SK-N-SH (cell line): ENCODE data around the gene PRKCQ. TPM values are rescaled to one million over a fixed set of nuclear protein-coding genes. Genes with fewer than 3 reads are reported as not detected.

Experiments
- CTCF ChIA-PET: fragments of 300-600, 350-600 bp; formaldehyde crosslinking; extraction: SDS; loops from one replicate; lab custom pipeline; 2021; lab: Yijun Ruan, JAX
- POLR2A ChIA-PET: fragments of 350-600 bp; sonication (Branson Sonifier 250); formaldehyde crosslinking; extraction: SDS; loops from one replicate; lab custom pipeline; 2020; ENCODE audit warnings: antibody characterized with exemption, inconsistent platforms; lab: Yijun Ruan, JAX
- DNase-seq: peaks from one replicate; pipeline ENCODE4 v3.0.0; 2012
- H2AFZ ChIP-seq: fragments of 200-600 bp; sonication (generic); 2 replicates; pipeline ENCODE4 v1.8.1; 2016; ENCODE audit warnings: antibody characterized with exemption, mild to moderate bottlenecking, low read depth
- H3F3A ChIP-seq: fragments of 200-600 bp; sonication (generic); replicated peaks from 2 replicates; pipeline ENCODE3; 2016; ENCODE audit warnings: antibody characterized with exemption, mild to moderate bottlenecking; ENCODE audit not compliant: insufficient read depth
- H3K27ac ChIP-seq, 2 experiments: fragments of 200-500 bp in 1 of 2; fragments of 200-600 bp in 1 of 2; sonication (Bioruptor generic) in 1 of 2; sonication (generic), shearing (Covaris generic) in 1 of 2; 2 replicates each; pipeline versions ENCODE4 v1.5.1 to v1.6.1; 2014 to 2016; ENCODE audit warnings: low read depth in 2 of 2, inconsistent platforms in 1 of 2, low read length in 1 of 2, mild to moderate bottlenecking in 1 of 2, mixed read lengths in 1 of 2
- H3K27me3 ChIP-seq: fragments of 200-600 bp; sonication (generic), shearing (Covaris generic); 2 replicates; pipeline ENCODE4 v1.6.1; 2016; ENCODE audit warnings: mixed run types; ENCODE audit not compliant: insufficient read depth
- H3K36me3 ChIP-seq, 2 experiments: fragments of 200-500 bp in 1 of 2; fragments of 200-600 bp in 1 of 2; sonication (Bioruptor generic) in 1 of 2; sonication (generic) in 1 of 2; replicated peaks in 1 of 2; 2 replicates each; pipeline versions ENCODE3 to v1.5.1; 2014 to 2016; ENCODE audit warnings: low read length in 1 of 2, mild to moderate bottlenecking in 1 of 2; ENCODE audit not compliant: insufficient read depth in 2 of 2, control insufficient read depth in 1 of 2
- H3K4me1 ChIP-seq, 2 experiments: fragments of 200-500 bp in 1 of 2; fragments of 200-600 bp in 1 of 2; sonication (Bioruptor generic) in 1 of 2; sonication (generic), shearing (Covaris generic) in 1 of 2; 2 replicates each; pipeline versions ENCODE4 v1.5.1 to v1.6.1; 2014 to 2016; ENCODE audit warnings: low read depth in 1 of 2, low read length in 1 of 2, mixed run types in 1 of 2; ENCODE audit not compliant: insufficient read depth in 2 of 2, control insufficient read depth in 1 of 2
- H3K4me2 ChIP-seq: fragments of 200-600 bp; sonication (generic), shearing (Covaris generic); 2 replicates; pipeline ENCODE4 v1.6.1; 2017; ENCODE audit warnings: mixed run types
- H3K4me3 ChIP-seq, 2 experiments: fragments of 200-500 bp in 1 of 2; fragments of 200-600 bp in 1 of 2; sonication (Bioruptor generic) in 1 of 2; sonication (generic), shearing (Covaris generic) in 1 of 2; 2 replicates each; pipeline versions ENCODE4 v1.5.1 to v1.8.1; 2014 to 2016; ENCODE audit warnings: low read depth in 2 of 2, inconsistent platforms in 1 of 2, low read length in 1 of 2, mild to moderate bottlenecking in 1 of 2, mixed read lengths in 1 of 2, moderate library complexity in 1 of 2
- H3K79me2 ChIP-seq: fragments of 200-600 bp; sonication (generic); 2 replicates; pipeline ENCODE4 v1.8.1; 2017; ENCODE audit warnings: mild to moderate bottlenecking; ENCODE audit not compliant: insufficient read depth
- H3K9ac ChIP-seq: fragments of 200-600 bp; sonication (generic); 2 replicates; pipeline ENCODE4 v1.6.1; 2017; ENCODE audit warnings: mixed run types
- H3K9me2 ChIP-seq: fragments of 200-600 bp; sonication (generic); 2 replicates; pipeline ENCODE4 v1.6.1; 2017; ENCODE audit warnings: mixed run types
- H3K9me3 ChIP-seq: fragments of 200-600 bp; sonication (generic); 2 replicates; pipeline ENCODE4 v1.6.1; 2017; ENCODE audit warnings: mixed run types, mild to moderate bottlenecking, moderate library complexity
- H4K20me1 ChIP-seq: fragments of 200-600 bp; sonication (generic); 2 replicates; pipeline ENCODE4 v1.6.1; 2017; ENCODE audit warnings: mild to moderate bottlenecking, mixed run types; ENCODE audit not compliant: insufficient read depth
- CTCF ChIP-seq: fragments of 200-600 bp; sonication (generic); IDR thresholded peaks from 2 replicates; pipeline ENCODE4 v1.6.1; 2017; ENCODE audit warnings: antibody characterized with exemption, mild to moderate bottlenecking, moderate library complexity
- EP300 ChIP-seq, 2 experiments: IDR thresholded peaks; 2 replicates each; pipeline versions ENCODE4 v1.4.0 to v1.6.1; 2012; ENCODE audit warnings: borderline replicate concordance in 1 of 2, low read depth in 1 of 2, low read length in 1 of 2
- EZH2phosphoT487 ChIP-seq: fragments of 200-600 bp; sonication (generic); IDR thresholded peaks from 2 replicates; pipeline ENCODE4 v1.6.1; 2017; ENCODE audit warnings: low read depth, mixed run types, mild to moderate bottlenecking, antibody characterized with exemption, moderate library complexity, borderline replicate concordance
- GATA2 ChIP-seq: sonication (generic); formaldehyde crosslinking; IDR thresholded peaks from 2 replicates; pipeline ENCODE4 v1.5.0; 2020; ENCODE audit warnings: mild to moderate bottlenecking, missing genetic modification reagents
- NFIC ChIP-seq: IDR thresholded peaks from 2 replicates; pipeline ENCODE4 v1.4.0; 2012; ENCODE audit warnings: borderline replicate concordance
- RAD21 ChIP-seq: IDR thresholded peaks from 2 replicates; pipeline ENCODE4 v1.6.1; 2012; ENCODE audit warnings: mild to moderate bottlenecking, low read length
- RFX5 ChIP-seq: IDR thresholded peaks from 2 replicates; pipeline ENCODE4 v1.6.1; 2012; ENCODE audit warnings: mild to moderate bottlenecking, improper control_type of control experiment, low read length
- RXRA ChIP-seq: IDR thresholded peaks from 2 replicates; pipeline ENCODE4 v1.4.0; 2012; ENCODE audit warnings: low read depth, mild to moderate bottlenecking, borderline replicate concordance
- TAF1 ChIP-seq: IDR thresholded peaks from 2 replicates; pipeline ENCODE4 v1.6.1; 2012; ENCODE audit warnings: low read depth, mild to moderate bottlenecking, low read length, moderate library complexity, borderline replicate concordance
- TCF12 ChIP-seq: IDR thresholded peaks from 2 replicates; pipeline ENCODE4 v1.4.0; 2012
- USF2 ChIP-seq: fragments of 150-350 bp; IDR thresholded peaks from 2 replicates; pipeline ENCODE4 v1.6.1; 2017; ENCODE audit warnings: antibody characterized with exemption, low read length, low read depth, borderline replicate concordance
- ZBTB33 ChIP-seq: IDR thresholded peaks from 2 replicates; pipeline ENCODE4 v1.4.0; 2012; ENCODE audit warnings: low read depth, borderline replicate concordance
- WGBS: methylation state at CpG from one replicate; pipeline ENCODE4 v1.1.6; 2017; ENCODE audit warnings: low lambda C conversion rate; 5-methylcytosine and 5-hydroxymethylcytosine counted together
- polyA plus RNA-seq, 3 experiments: library from polyadenylated mRNA; depleted of rRNA; stranded (reverse); fragments of >200 nt; gene quantifications; 2 replicates each; pipeline ENCODE4 v1.2.3, GENCODE V29; 2012
- TF ChIP-seq, protein P1 (sequence below): IDR thresholded peaks from 2 replicates; pipeline ENCODE4 v1.4.0; 2012; ENCODE audit warnings: low read depth
- TF ChIP-seq, protein P2 (sequence below): IDR thresholded peaks from 2 replicates; pipeline ENCODE4 v1.6.1; 2012; ENCODE audit warnings: mild to moderate bottlenecking, low read depth, low read length, moderate library complexity

PRKCQ gene
- polyA plus RNA-seq, 1 of the 3 experiments (the other 2 are of a cell fraction): 0.18 TPM

DNA sequence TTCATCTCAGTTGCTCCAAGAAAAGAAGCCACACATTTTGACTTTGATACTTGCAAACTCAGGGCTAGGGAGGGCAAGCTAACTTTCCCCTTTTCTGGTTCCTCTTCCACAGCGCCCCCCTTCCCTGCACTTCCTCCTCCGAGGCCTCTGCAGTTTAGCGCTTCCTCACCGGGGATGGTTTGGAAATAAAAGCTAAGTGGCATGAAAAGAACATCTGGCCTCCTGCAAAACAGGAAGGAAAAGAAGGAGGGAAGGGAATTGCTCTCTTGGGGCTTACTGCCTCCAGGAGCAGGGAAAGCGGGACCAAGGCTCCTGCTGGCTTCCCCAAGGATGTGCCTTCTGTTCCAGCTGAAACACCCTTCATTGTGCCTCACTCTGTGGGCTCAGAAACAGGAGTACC lies 42.3 kb downstream of the PRKCQ start:
- Histone ChIP-seq H3K9ac (no peak overlapping the region), H3K27ac (no peak overlapping the region), H3K4me1 (no peaks in the 10 kb centered on the region), H4K20me1 (no peaks in the 10 kb centered on the region), H3K36me3 (no peaks in the 10 kb centered on the region), H3K79me2 (no peaks in the 10 kb centered on the region), H3K4me3 (no peak overlapping the region), H3F3A (no peaks in the 10 kb centered on the region), H3K4me2 (no peak overlapping the region), H3K27me3 (no peaks in the 10 kb centered on the region; the same call in 1 of the 2 replicates), H2AFZ (no peak overlapping the region), H3K9me2 (no peaks in the 10 kb centered on the region), H3K9me3 (no peaks in the 10 kb centered on the region)
- no peak for TF ChIP-seq RXRA
- no peak for TF ChIP-seq USF2
- no peak for TF ChIP-seq EP300 (IDR thresholded peaks at IDR 0.05; ENCODE audit: borderline replicate concordance in 1 of 2, low read depth in 1 of 2, low read length in 1 of 2)
- TF ChIP-seq, protein P1, sequence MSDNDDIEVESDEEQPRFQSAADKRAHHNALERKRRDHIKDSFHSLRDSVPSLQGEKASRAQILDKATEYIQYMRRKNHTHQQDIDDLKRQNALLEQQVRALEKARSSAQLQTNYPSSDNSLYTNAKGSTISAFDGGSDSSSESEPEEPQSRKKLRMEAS: no peak
- TF ChIP-seq RFX5: no peak
- no peak for TF ChIP-seq RAD21
- no peak for TF ChIP-seq GATA2 (CRISPR knock-in tag)
- TF ChIP-seq, protein P2, sequence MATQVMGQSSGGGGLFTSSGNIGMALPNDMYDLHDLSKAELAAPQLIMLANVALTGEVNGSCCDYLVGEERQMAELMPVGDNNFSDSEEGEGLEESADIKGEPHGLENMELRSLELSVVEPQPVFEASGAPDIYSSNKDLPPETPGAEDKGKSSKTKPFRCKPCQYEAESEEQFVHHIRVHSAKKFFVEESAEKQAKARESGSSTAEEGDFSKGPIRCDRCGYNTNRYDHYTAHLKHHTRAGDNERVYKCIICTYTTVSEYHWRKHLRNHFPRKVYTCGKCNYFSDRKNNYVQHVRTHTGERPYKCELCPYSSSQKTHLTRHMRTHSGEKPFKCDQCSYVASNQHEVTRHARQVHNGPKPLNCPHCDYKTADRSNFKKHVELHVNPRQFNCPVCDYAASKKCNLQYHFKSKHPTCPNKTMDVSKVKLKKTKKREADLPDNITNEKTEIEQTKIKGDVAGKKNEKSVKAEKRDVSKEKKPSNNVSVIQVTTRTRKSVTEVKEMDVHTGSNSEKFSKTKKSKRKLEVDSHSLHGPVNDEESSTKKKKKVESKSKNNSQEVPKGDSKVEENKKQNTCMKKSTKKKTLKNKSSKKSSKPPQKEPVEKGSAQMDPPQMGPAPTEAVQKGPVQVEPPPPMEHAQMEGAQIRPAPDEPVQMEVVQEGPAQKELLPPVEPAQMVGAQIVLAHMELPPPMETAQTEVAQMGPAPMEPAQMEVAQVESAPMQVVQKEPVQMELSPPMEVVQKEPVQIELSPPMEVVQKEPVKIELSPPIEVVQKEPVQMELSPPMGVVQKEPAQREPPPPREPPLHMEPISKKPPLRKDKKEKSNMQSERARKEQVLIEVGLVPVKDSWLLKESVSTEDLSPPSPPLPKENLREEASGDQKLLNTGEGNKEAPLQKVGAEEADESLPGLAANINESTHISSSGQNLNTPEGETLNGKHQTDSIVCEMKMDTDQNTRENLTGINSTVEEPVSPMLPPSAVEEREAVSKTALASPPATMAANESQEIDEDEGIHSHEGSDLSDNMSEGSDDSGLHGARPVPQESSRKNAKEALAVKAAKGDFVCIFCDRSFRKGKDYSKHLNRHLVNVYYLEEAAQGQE: no peak
- no peak for TF ChIP-seq TCF12
- CTCF ChIA-PET: no interaction called here
- no peak for DNase-seq
- 39% methylated on average over 5 of the region's 5 CpGs for WGBS
- POLR2A ChIA-PET: no interaction called here

DNA sequence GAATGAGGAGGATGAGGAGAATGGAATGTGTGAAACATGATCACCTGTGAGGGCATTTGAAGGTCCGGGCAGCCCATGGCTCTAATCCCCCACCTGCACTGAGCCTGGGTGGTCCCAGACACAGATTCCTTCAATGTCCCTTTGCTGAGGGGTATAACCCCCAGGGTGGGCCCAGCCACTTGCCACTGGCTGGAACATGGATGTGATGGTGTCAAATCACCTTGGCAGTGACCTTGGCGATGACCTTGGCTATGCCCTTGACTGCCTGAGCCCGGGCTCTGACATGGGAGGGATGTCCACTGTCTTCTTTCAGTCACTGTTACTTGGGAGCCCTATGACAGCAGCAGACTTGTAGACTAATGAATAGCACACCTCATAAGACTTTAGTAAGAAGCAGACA lies 44.0 kb downstream of the PRKCQ start:
- Histone ChIP-seq H3K27me3 (no peaks in the 10 kb centered on the region; the same call in 1 of the 2 replicates), H2AFZ (no peak overlapping the region), H3K36me3 (no peaks in the 10 kb centered on the region), H3K79me2 (no peaks in the 10 kb centered on the region), H3K9me2 (no peaks in the 10 kb centered on the region), H3K27ac (no peak overlapping the region), H3K4me1 (no peaks in the 10 kb centered on the region), H3K9ac (no peak overlapping the region), H4K20me1 (no peaks in the 10 kb centered on the region), H3K9me3 (no peaks in the 10 kb centered on the region), H3K4me3 (no peak overlapping the region), H3K4me2 (no peak overlapping the region), H3F3A (no peaks in the 10 kb centered on the region)
- ChIA-PET CTCF (no interaction called here), POLR2A (no interaction called here)
- 25% methylated on average over 3 of the region's 3 CpGs for WGBS
- DNase-seq: no peak
- TF ChIP-seq USF2 (no peak), NFIC (no peak), EZH2phosphoT487 (no peak), CTCF (no peak), TCF12 (no peak), TAF1 (no peak), ZBTB33 (no peak), GATA2 (CRISPR knock-in tag) (no peak), EP300 (IDR thresholded peaks at IDR 0.05; ENCODE audit: borderline replicate concordance in 1 of 2, low read depth in 1 of 2, low read length in 1 of 2) (no peak)
